HG03378 (cell line): ENCODE results near the gene SLC6A9.

ENCODE experiments used
- ATAC-seq: cut with Tn5 transposase; IDR thresholded peaks from one replicate; pipeline ENCODE4 v1.9.1; 2021; ENCODE audit warnings: mild to moderate bottlenecking, moderate library complexity; ENCODE audit not compliant: unreplicated experiment

The SLC6A9 gene

DNA sequence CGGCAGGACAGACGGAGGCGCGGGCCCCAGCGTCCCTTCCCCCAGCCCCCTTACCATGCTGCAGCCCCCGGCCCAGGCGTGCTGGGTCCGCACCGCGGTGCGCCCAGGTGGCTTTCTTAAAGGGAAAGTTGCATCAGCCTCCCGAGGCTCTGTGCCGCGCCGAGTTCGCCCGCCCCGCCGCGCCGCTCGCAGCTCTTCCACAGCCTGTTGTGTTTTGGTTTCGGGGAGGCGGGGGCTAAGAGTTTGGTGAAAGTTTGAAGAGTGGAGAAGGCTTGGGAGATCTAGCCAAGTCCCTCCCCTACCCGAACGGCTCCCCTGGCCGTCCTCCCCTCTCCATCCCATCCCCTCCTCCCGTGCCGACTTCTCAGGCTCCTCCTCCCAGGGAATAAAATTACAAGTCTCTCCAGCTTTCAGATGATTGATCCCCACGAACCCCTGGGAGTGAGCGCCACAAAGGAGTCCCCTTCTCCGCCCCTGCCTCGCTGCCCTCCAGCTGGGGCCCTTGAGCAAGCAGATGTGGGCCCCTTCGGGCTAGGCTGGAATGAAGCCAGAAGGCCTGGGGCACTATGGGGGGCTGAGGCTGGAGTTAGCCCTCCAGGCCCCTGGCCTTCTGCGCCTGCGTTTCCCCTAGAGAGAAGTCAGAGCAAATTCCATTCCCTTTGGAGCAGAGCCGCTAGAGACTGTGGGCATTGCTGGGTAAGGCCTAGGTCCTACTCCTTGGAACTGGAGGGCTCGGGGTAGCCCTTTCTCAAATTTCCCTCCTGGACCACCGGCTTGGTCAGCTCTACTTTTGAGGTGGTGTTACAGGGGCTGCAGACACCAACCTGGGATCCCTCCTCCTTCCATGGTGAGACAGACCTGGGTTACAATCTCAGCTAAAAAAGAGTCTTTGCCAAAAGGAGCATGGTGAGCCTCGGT is at the start of gene SLC6A9:
Gene SLC6A9 (minus strand): TSS at position 211 of the 918 bp plus-strand sequence. CDS start 7,185 bp downstream, outside the sequence.
- ATAC-seq, result no peak

DNA sequence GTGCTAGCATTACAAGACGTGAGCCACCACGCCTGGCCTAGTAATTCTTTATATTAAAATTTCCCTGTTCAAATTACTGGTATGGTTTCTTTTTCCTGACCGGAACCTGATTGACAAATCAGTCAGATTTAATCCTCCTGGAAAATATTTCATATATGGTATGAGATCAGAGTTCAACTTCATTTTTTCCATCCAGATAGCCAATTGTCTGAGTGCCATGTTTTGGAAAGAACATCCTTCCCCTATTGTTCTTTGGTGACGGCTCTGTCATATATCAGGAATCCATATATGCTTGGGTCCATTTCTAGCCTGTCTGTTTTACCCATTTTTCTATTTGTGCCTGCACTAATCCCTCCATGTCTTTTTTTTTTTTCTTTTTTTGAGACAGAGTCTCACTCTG is 48.3 kb upstream of the SLC6A9 start:
- ATAC-seq, result no peak

DNA sequence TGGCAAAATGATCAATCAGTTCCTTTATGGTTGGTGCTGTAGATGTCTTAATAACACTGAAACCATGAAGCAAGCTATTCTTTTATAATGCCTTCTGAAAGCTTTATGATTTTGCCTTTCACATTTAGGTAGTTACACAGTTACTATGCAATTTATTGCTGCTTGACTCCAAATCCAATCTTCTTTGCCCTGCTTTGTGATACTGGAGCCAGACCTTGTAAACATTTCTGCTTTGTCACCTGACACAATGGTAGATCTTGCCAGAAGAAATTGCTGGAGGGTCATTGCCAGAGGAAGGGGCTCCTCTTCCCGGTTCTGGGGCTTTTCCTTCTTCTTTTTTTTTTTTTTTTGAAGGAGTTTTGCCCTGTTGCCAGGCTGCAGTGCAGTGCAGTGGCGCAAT is 46.8 kb upstream of the SLC6A9 start:
- ATAC-seq, result no peak

DNA sequence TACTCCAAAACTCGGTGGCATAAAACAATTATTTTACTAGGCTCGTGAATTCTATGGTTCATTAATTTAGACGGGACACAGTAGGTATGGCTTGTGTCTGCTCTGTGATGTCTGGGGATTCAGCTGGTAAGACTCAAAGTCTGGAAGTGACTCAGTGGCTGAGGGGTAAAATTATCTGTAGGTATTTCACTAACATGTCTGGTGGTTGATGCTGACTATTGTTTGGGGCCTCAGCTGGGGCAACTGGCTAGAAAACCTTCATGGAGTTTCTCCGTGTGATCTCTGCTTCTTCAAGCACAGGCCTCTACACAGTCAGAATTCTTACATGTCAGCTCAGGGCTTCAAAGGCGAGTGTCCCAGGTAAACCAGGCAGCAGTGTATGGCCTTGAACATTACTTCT is 46.2 kb upstream of the SLC6A9 start:
- ATAC-seq, result no peak

DNA sequence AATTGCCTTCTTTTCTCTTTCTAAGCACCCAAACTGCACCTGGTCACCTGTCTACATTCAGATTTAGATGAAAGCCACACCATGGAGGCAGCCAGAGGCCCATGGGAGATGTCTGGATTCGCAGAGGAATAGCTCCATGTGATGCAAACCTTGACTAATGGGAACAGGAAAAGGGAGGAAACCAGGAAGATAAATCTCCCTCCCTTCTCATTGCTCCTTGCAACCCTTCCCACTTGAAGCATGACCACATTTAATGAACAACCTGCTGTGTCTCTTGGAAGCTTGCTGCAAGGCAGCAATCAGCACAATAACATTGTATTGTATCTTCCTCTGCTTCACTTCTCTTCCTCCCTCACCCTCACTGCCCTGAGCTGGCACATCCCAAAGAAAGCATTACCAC is 44.8 kb upstream of the SLC6A9 start:
- ATAC-seq, result no peak

DNA sequence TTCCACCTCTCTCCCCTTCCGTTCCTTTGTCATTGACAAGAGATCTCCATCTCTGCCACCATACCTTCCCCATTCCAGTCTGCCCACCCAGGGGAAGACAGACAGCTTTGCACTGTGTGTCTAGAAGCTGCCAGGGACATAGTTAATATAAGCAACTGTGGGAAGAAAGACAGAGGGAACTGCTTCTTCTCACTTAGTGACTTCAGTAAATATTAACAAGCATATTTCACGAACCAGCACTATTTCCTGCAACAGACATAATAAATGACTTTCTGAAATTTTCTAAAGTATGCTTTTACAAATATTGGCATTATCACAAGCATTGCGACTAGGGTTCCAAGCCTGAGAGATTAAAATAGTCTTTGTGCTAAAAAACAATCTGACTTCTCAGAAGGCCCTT is 43.2 kb upstream of the SLC6A9 start:
- no peak for ATAC-seq

DNA sequence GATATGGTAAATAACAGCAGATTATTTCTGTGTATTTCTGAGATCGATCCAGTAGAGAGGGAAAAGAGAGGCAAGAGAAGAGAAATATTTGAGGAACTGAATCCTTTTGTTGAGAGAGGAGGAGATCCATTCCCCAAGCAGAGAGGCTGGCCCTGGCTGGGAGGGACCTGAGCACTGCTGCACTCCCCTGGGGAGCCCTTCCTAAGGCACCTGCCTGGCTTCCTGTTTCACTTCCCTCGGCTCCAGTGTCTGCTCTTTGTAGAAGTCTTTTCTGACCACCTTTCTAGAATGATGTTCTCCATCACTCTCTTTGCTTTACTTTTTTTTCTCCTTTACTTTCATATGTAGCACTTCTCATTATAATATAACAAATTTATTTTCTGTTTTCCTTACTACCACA is 42.3 kb upstream of the SLC6A9 start:
- ATAC-seq, result no peak

DNA sequence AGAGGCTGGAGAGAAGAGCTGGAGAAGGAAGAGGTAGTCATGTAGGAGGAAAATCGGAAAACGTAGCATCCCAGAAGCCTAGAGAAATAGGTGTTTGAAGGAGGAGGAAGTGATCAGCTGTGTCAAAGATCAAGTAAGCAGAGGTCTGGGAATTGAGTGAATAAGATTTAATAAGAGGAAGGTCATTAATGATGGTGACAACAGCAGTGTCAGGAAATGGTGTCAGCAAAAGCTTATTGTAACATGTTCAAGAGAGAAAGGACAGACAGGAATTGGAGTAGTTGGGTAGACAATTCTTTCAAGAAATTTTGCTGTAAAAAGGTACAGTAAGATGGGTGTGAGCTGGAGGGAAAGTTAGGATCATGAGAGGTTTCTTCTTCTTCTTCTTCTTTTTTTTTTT is 41.6 kb upstream of the SLC6A9 start:
- ATAC-seq, result no peak

DNA sequence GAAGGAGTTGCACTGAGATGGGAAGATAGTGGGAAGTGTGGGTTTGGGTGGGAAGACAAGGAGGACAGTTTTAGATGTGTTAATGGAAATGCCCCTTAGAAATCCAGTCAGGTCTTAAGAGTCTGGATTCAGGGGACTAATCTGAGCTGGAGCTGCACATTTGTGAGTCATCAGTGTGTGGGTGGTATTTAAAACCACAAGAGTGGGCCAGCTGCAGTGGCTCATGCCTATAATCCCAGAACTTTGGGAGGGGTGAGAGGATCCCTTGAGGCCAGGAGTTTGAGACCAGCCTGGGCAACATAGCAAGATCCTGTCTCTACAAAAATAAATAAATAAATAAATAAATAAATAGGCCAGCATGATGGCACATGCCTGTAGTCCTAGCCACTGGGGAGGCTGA is 40.9 kb upstream of the SLC6A9 start:
- ATAC-seq, result no peak

DNA sequence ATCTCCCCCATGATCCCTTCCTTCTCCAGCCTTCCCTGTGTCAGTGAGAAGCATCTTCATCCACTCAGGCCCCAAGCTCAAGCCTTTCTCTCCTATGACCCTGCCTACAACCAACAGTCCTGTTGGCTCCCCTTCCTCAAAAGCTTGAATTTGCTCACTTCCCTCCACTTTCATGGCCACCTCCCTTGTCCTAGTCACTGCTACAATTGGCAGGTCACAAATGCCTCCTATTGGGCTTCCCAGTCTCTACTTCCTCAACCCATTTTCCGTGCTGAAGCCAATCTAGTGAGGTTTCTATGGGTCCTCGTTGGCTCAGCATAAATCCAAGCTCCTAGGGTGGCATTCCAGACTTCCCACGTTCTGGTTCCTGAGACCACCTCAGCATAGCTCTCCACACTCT is 40.2 kb upstream of the SLC6A9 start:
- no peak for ATAC-seq

DNA sequence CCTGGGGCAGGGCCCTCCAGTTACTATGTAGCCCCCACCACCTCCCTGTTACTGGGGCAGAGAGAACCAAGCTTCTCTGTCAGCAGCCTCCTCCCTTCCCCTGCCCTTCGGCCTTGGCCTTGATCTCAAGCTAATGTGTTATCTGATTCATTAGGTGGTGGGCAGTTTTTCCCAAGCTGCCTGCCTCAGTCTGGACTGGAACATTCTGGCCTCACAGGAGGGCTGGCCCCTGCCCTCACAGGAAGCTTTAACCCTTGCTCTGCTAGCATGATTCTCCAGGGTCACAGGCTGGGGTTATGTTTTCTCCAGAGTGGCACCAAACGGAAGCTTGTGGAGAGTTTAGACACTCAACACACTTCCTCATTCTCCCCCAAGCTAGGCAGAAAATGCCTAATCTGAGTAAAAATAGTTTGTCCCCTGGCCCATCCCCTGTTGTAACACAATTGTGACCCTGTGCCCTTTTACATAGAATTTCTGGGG is 37.2 kb upstream of the SLC6A9 start:
- no peak for ATAC-seq

DNA sequence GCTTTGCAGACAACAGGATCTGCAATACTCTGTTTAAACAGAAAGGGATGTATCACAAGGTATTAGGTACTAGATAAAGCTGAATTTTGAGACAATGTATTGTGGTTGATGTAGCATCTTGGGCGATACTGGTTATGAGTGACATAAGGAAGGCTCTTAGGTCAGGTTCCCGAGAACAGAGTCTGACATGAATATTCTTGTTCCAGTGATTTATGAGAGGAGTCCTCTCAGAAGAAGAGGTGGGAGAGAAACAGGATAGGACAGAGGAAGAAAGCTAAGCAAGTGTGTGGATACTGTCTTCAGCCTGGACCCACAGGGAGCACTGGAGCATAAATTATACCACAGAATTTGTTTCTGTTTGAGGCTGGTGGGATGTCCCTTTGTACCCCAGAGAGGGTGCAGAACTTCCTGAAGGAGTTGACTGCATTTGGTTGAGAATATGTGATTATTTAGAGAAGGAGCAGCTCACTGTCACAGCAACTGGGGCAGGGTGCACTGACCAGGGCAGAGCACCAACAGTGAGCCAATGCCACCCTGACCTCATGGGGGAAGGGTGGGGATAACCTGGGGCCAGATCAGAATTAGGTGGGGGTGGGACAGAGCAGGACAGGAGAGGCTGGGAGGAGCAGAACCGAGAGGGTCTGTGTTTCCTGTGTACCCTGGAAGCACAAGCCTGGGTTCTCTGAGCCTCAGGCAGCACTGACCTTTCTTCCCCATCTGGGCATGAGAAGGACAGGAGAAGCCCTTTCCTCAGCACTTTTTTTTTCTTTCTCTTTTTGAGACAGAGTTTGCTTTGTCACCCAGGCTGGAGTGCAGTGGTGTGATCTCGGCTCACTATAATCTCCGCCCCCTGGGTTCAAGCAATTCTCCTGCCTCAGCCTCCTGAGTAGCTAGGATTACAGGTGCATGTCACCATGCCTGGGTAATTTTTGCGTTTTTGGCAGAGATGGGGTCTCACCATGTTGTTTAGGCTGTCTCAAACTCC is 36.3 kb upstream of the SLC6A9 start:
- ATAC-seq, result no peak

DNA sequence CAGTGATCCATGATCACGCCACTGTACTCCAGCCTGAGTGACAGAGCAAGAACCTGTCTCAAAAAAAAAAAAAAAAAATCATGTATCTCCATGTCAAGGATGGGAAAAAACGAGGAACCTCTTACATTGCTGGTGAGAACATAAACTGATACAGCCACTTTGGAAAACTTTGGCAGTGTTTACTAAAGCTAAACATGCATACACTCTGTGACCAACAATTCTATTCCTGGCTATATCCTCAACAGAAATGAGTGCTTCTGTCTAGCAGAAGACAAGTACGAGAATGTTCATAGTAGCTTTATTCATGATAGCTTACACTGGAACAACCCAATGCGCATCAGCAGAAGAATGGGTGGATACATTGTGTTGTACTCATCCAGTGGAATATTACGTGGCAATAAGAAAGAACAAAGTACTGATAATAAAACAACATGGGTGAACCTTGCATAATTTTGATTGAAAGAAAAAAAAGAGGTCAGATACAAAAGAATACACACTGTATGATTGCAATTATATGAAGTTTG is 31.5 kb upstream of the SLC6A9 start:
- ATAC-seq, result no peak

DNA sequence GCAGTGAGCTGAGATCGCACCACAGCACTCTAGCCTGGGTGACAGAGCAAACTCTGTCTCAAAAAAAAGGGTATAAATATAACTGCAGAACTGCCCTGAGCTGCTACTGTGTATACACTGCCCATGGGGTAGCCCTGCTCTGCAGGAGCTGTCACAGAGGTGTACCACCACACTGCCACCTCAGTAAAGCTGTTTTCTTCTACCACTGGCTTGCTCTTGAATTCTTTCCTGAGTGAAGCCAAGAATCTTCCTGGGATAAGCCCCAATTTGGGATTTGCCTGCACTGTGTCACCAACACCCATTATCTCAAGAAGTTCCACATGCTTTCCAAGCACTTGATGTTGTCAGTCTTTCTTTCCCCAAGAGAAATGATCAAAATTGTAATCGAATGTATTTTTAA is 30.6 kb upstream of the SLC6A9 start:
- ATAC-seq, result no peak

DNA sequence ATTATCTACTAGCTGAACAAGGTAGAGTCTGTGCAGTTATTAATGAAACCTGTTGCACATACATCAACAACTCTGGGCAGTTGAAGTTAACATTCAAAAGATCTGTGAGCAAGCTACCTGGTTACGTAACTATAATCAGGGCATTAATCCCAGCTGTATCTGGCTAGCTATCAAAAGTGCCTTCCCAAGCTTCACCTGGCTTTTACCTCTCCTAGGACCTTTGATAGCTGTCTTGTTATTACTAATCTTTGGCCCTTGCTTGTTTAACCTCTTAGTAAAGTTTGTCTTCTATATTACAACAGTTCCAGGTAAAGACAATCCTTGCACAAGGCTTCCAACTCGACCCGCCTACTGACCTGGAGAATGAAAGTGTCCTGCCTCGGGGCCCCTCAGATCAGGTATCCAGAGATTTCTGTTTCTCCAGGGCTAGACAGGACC is 29.6 kb upstream of the SLC6A9 start:
- no peak for ATAC-seq

DNA sequence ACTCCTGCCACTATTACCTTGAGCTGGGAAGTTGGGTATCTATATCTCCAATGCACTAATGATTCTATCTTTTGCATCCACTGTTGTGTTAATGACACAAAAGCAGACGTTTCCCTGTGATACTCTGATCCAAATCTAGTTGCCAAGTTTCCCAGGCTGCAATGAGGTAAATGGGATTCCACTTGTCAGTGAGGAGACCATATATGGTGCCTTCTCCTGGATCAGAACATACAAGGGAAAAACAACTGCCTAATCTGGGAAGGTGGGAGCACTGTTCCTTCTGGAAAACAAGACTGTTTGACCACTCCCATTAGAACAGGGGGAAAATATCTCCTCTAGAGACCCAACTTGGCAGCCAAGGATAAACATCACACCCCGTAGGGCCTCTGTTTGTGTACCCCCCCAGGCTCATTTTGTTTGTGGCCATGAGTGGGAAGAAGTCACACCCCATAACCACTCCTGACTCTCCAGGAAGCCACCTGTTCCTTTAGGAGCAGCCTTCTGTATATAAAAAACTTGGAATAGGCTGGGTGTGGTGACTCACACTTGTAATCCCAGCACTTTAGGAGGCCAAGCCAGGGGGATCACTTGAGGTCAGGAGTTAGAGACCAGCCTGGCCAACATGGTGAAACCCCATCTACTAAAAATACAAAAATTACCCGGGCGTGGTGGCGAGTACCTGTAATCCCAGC is 28.5 kb upstream of the SLC6A9 start:
- ATAC-seq, result no peak

DNA sequence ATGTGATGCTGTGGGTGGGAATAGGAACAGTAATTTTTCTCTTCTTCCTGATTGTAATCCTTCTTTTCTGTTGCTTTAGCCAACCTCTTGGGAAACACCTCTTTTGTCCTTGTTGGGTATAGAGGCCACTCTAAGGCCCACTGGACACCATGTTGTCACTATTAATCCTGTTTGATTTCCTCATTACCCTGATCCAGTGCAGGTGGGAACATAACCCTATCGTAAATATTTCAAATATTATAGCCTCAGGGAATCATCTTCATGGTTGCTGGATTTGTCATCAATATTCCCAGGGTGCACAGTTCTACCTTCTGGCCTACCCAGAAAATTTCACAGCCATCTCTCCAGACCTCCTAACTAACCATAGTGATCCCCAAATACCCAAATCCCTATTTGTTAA is 27.9 kb upstream of the SLC6A9 start:
- no peak for ATAC-seq

DNA sequence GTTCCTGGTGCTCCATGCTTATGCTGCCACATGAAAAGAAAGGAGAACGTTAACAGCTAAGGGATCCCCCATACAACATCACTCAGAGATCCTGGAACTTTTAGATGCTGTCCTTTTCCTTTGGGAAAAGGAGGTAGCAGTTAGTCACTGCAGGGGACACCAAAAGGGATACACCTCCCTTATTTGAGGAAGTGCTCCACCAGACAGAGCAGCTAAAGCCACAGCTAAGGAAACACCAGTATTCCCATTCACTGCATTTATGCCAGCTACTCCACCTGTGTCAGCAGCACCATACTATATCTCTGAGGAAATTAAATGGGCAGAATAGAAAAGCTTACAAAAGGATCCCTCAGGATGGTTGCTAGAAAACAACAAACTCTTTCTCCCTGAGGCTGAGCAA is 26.0 kb upstream of the SLC6A9 start:
- no peak for ATAC-seq

DNA sequence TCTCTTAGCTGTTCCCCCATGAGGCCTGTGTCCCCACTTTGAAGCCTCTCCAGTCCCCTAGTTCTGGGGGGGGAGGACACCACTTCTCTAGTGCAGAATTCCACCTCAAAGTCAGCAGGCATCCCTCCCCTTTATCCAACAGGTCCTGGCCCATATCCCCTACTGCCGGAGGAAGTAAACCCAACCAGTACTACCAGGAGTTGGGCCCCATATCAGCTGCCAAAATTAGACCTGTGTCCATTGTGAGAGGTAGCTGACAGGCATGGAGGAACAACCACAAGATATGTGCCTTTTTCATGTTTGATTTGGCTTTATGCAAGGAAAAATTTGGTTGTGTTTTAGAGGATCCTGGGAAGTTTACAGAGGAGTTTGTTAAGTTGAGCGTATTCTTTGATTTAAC is 22.1 kb upstream of the SLC6A9 start:
- ATAC-seq, result no peak

DNA sequence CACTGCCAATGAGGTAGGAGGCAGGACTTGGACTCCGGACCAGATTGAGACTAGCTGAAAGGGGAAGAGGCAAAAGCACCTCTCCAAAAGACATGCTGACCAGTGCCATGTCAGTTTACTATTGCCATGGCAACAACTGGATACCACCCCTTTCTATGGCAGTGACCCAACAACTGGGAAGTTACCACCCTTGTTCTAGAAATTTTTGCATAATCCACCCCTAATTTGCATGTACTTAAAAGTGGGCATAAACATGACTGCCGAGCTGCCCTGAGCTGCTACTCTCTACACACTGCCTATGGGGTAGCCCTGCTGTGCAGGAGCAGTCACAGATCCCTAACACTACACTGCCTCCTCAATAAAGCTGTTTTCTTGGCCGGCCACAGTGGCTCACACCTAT is 19.0 kb upstream of the SLC6A9 start:
- ATAC-seq, result no peak

DNA sequence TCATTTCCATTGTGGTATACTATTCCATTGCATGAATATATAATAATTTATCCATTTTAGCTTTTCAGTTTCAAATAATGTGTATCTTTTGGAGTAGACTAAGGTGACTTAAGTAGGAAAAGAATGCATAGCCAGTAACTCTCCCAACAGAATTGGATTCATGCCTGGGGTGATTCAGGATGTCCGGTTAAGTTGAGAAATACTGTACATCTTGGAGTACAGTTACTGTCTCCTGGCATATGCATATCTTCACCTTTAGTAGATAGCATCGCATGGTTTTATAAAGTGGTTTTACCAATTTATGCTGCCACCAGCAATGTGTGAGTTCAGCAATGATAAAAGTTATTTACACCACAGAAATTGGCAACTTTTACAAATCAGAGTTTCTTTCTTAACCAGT is 18.6 kb upstream of the SLC6A9 start:
- no peak for ATAC-seq
